ENCODE data around the gene HS6ST1.

DNA sequence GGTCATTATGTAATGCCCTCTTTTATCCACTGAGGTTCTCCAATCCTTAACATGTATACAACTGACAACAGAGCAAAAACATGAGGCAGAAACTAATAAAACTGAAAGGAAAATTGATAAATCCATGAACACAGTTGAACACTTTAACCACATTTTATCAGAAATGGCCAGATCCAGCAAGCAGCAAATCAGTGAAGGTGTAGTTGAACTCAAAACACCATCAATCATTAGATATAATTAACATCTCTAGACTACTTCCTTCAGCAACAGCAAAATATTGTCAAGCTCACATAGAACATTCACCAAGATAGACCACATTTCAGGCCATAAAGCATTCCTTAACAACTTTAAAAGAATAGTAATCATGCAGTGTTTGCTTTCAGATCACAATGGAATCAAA, 72.9 kb downstream of the HS6ST1 start:
- TF ChIP-seq, protein P1, sequence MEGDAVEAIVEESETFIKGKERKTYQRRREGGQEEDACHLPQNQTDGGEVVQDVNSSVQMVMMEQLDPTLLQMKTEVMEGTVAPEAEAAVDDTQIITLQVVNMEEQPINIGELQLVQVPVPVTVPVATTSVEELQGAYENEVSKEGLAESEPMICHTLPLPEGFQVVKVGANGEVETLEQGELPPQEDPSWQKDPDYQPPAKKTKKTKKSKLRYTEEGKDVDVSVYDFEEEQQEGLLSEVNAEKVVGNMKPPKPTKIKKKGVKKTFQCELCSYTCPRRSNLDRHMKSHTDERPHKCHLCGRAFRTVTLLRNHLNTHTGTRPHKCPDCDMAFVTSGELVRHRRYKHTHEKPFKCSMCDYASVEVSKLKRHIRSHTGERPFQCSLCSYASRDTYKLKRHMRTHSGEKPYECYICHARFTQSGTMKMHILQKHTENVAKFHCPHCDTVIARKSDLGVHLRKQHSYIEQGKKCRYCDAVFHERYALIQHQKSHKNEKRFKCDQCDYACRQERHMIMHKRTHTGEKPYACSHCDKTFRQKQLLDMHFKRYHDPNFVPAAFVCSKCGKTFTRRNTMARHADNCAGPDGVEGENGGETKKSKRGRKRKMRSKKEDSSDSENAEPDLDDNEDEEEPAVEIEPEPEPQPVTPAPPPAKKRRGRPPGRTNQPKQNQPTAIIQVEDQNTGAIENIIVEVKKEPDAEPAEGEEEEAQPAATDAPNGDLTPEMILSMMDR (conservative IDR thresholded peaks at IDR 0.05; ENCODE audit: low read depth, low read length): no peak
- no peak for TF ChIP-seq EZH2 (IDR thresholded peaks at IDR 0.05; ENCODE audit: low read length, unreplicated experiment)

All from PC-3 (cell line).